ENCODE measurements around the gene VWF. TPM values are rescaled to one million over a fixed set of nuclear protein-coding genes. Genes with fewer than 3 reads are reported as not detected.

Gene VWF
- total RNA-seq, 1 donor from 2014 or later, result not detected

DNA sequence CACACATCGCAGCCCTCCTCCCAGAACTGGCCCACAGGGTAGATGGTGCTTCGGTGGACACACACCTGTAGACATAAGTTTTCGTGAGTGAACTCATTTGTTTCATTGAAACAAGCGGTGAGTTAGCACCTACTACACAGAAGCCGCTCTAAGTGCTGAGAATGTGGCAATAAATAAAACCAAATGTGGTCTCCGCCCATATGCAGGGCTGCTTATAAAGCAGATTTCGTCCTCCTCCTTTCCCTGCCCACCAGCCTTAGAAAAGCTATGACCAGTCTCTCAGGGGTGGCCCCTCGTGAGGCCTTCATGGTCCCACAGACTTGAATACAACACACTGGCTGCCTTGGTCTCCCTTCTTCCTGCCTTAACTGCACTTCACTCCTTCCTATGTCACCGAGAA, 148.3 kb downstream of the VWF start:
- ChIA-PET CTCF (no interaction called here), POLR2A (no interaction called here)
- Mint-ChIP-seq H3K27ac (no peak overlapping the region), H3K4me3 (no peak overlapping the region), H3K27me3 (peaks cover 25% of the 10 kb centered on the region), H3K9me3 (no peaks in the 10 kb centered on the region), H3K36me3 (ENCODE audit: low read depth) (no peaks in the 10 kb centered on the region), H3K4me1 (no peaks in the 10 kb centered on the region)
- TF ChIP-seq CTCF (IDR thresholded peaks at IDR 0.05), result no peak
- ATAC-seq (ENCODE audit: low read depth) (no peak), DNase-seq (no peak)
- intact Hi-C loops (cut with micrococcal nuclease), result no loop called here

GRCh38 chr12:5973461-5974115, 150.9 kb downstream of the VWF start:
- H3K27ac Mint-ChIP-seq, result no peak overlapping the region
- no peaks in the 10 kb centered on the region for H3K4me1 Mint-ChIP-seq
- peaks cover 37% of the 10 kb centered on the region for H3K27me3 Mint-ChIP-seq
- ATAC-seq (ENCODE audit: low read depth), result no peak
- no peaks in the 10 kb centered on the region for H3K36me3 Mint-ChIP-seq (ENCODE audit: low read depth)
- no peak for DNase-seq
- H3K9me3 Mint-ChIP-seq, result no peaks in the 10 kb centered on the region
- intact Hi-C loops (cut with micrococcal nuclease), result no loop called here
- no peak overlapping the region for H3K4me3 Mint-ChIP-seq
- POLR2A ChIA-PET, result no interaction called here
- no peak for TF ChIP-seq CTCF (IDR thresholded peaks at IDR 0.05)
- CTCF ChIA-PET, result interaction anchor here (1.8 kb wide), 1 partner anchor 17 kb away, joined by 5 read pairs; no protein-coding TSS in a partner anchor

DNA sequence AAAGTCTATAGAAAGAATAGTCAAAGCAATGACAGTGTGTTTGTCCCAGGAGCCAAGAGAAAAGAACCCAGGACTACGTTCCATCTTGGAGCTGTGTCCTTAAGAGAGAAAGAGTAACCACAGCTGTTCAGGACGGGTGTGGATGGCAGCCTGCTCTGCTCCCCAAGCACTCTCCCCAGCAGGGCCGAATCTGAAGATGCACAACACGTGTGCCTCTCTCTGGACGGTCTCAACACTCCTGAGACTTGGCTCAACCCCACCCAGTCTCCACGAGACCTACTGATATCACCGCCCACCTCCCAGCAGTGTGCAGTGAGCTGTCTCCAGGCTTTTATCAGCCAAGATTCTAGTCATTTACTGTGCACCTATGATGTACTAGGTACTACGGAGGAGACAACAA, 152.1 kb downstream of the VWF start:
- Mint-ChIP-seq H3K27me3 (peaks cover 39% of the 10 kb centered on the region), H3K4me3 (no peak overlapping the region), H3K36me3 (ENCODE audit: low read depth) (no peaks in the 10 kb centered on the region), H3K4me1 (no peaks in the 10 kb centered on the region), H3K9me3 (no peaks in the 10 kb centered on the region), H3K27ac (no peak overlapping the region)
- no peak for TF ChIP-seq CTCF (IDR thresholded peaks at IDR 0.05)
- ChIA-PET CTCF (no interaction called here), POLR2A (no interaction called here)
- no peak for ATAC-seq (ENCODE audit: low read depth)
- intact Hi-C loops (cut with micrococcal nuclease), result no loop called here
- DNase-seq, result no peak

DNA sequence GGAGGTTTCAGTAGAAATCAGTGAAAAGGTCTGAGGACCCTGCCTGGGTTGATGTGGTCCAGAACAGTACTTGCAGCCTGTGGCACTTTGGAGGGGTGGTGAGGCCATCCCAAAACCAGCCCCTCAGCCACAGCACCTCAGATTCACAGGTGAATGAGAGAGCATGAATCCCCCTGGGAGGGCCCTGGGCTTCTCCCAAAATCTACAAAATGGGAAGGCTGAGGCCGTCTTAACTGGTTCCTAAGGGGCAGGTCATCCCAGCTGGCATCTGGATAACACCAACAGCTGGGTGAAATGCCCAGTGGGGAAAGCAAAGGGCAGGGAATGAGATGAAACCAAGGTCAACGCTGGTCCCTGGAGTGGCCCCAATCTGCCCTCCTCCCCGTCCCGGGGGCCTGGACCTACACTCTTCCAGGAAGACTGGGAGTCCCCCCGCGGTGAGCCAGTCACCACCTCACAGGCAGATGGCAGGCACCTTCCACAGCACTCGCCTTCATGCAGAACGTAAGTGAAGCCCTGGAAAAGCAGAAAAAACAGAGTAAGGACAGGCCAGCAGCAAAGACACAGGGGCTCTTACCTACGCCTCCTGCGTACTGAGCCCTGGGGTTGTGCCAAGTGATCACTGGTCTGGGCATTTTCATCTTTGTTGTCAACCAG, 153.1 kb downstream of the VWF start:
- DNase-seq, result no peak
- no peak overlapping the region for H3K4me3 Mint-ChIP-seq
- no peaks in the 10 kb centered on the region for H3K4me1 Mint-ChIP-seq
- no peaks in the 10 kb centered on the region for H3K36me3 Mint-ChIP-seq (ENCODE audit: low read depth)
- intact Hi-C loops (cut with micrococcal nuclease), result no loop called here
- H3K27ac Mint-ChIP-seq, result no peak overlapping the region
- TF ChIP-seq CTCF (IDR thresholded peaks at IDR 0.05), result no peak
- ATAC-seq (ENCODE audit: low read depth), result no peak
- peaks cover 39% of the 10 kb centered on the region for H3K27me3 Mint-ChIP-seq
- H3K9me3 Mint-ChIP-seq, result no peaks in the 10 kb centered on the region
- POLR2A ChIA-PET, result no interaction called here
- CTCF ChIA-PET, result no interaction called here

DNA sequence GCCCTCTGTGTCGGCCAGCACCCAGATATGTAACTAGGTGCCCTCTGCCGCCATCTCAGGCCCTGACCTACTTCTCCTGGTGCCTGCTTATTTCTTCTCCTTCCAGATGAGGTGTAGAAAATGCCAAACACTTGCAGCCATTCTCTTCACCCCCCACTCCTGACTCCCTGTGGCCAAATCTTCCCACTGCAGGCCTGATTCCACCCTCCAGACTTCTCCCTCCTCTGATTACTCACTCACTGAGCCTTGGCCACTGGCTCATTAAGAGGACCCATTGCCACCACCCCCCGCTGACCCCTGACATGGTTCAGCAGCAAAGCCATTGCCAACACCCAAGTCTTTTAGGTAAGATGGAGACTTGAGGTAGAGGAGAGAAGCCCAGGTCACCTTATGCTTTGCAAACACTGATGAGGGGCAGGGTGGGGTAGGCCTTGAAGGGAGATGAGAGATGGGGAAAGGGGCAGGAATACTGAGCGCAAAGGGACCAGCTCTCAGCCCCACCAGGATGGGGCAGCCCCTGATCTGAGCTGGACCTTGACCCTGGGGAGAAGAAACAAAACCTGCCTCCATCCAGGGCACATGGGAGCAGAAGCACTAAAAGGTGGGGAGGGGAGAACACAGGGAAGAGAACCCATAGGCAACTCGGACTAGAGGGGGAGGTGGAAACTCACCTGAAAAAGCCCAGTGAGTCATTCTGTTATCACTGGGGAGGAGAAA, 154.3 kb downstream of the VWF start:
- POLR2A ChIA-PET, result no interaction called here
- DNase-seq, result no peak
- no peak for TF ChIP-seq CTCF (IDR thresholded peaks at IDR 0.05)
- Mint-ChIP-seq H3K27me3 (peaks cover 36% of the 10 kb centered on the region), H3K27ac (no peak overlapping the region), H3K36me3 (ENCODE audit: low read depth) (no peaks in the 10 kb centered on the region), H3K4me1 (no peaks in the 10 kb centered on the region), H3K4me3 (no peak overlapping the region), H3K9me3 (no peaks in the 10 kb centered on the region)
- intact Hi-C loops (cut with micrococcal nuclease), result no loop called here
- CTCF ChIA-PET, result interaction anchor here (0.7 kb wide), 1 partner anchor 18 kb away, joined by 3 read pairs; no protein-coding TSS in a partner anchor
- ATAC-seq (ENCODE audit: low read depth), result no peak

Data from activated B cell treated with CpG ODN at 0.5 μM for 24 hours (primary cell).